ENCODE data around the gene MEIS1.

DNA sequence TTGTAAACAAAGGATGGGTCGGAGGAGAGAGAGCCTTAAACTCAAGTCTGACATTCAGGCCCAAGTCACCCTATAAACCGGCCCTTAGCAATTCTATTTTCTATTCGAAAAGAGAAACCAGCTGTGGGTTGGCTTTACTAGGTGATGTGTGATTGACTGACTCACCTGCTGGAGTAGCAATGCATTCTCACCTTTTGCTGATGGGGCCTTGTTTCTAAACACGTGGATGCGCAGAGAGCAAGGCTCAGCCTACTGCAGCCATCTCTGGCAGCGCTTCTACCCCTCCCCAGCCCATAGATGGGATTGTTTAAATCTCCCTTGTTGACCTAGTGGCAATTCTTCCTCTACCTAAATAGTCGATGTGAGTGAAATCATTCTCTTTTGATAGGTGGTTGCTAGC, 138.5 kb downstream of the MEIS1 start:
- TF ChIP-seq CTCF (IDR thresholded peaks at IDR 0.05) (no peak), EZH2 (IDR thresholded peaks at IDR 0.05; ENCODE audit: borderline replicate concordance, insufficient read depth, low read depth, low read length, poor library complexity, severe bottlenecking) (no peak)

Data from B cell (primary cell).